ENCODE results near the gene CDKN2C. TPM values are rescaled to one million over a fixed set of nuclear protein-coding genes. Genes with fewer than 3 reads are reported as not detected.
"Not testable (repeated sequence)": the region's sequence is repeated elsewhere in the genome, so short reads cannot be mapped to it uniquely, and the experiment has no call there.

CDKN2C gene
- total RNA-seq, 4 donors from 2014 or later: 3.9 to 16.3 (median 6.3) TPM

DNA sequence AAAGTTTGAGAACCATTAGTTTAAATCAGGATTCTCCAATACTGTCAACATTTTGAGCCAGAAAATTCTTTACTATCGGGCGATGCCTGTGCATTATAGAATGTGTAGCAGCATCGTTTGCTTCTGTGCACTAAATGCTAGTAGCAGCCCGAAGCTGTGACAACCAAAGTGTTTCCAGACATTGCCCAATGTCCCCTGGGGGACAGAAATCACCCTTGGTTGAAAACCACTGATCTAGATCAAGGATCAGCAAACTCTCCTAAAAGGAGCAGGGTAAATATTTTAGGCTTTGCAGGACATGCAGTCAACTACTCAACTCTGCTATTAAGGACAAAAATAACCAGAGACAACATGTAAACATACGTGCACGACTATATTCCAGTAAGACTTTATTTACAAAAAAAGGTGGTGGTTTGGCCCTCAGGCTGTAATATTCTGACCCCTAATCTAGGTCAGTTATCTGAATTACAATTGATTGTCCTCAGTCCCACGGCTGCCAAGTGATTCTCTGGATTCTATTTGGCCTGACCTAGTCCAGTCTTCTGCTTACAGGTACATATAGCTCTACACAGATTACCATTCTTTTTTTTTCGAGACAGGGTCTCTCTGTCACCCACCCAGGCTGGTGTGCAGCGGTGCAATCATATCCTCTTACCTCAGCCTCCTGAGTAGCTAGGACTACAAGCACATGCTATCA, 20.6 kb upstream of the CDKN2C start:
- TF ChIP-seq POLR2A (IDR thresholded peaks at IDR 0.05): no peak
- TF ChIP-seq, protein P1, sequence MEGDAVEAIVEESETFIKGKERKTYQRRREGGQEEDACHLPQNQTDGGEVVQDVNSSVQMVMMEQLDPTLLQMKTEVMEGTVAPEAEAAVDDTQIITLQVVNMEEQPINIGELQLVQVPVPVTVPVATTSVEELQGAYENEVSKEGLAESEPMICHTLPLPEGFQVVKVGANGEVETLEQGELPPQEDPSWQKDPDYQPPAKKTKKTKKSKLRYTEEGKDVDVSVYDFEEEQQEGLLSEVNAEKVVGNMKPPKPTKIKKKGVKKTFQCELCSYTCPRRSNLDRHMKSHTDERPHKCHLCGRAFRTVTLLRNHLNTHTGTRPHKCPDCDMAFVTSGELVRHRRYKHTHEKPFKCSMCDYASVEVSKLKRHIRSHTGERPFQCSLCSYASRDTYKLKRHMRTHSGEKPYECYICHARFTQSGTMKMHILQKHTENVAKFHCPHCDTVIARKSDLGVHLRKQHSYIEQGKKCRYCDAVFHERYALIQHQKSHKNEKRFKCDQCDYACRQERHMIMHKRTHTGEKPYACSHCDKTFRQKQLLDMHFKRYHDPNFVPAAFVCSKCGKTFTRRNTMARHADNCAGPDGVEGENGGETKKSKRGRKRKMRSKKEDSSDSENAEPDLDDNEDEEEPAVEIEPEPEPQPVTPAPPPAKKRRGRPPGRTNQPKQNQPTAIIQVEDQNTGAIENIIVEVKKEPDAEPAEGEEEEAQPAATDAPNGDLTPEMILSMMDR (IDR thresholded peaks at IDR 0.05 in 4 of 5, conservative IDR thresholded peaks at IDR 0.05 in 1 of 5): no peak
- in situ Hi-C loops (cut with MboI; ENCODE audit: low sequenced_read_pairs in 4 of 4) (loop anchor here in 3 of 4 donors (5.0 to 25.0 kb wide), 4 partner anchors 48 to 238 kb away; no protein-coding TSS in a partner anchor), intact Hi-C loops (cut with DNase I; ENCODE audit: low total_unique reads) (no loop called here)
- no peak overlapping the region for H3K27ac ChIP-seq
- ATAC-seq: no peak
- peaks cover 6 to 23% of the 10 kb centered on the region in 2 donors for H3K4me1 ChIP-seq
- H3K27me3 ChIP-seq: no peaks in the 10 kb centered on the region
- no peaks in the 10 kb centered on the region for H3K36me3 ChIP-seq
- H3K9me3 ChIP-seq: no peaks in the 10 kb centered on the region
- no peak overlapping the region for H3K4me3 ChIP-seq
- no peak for DNase-seq

DNA sequence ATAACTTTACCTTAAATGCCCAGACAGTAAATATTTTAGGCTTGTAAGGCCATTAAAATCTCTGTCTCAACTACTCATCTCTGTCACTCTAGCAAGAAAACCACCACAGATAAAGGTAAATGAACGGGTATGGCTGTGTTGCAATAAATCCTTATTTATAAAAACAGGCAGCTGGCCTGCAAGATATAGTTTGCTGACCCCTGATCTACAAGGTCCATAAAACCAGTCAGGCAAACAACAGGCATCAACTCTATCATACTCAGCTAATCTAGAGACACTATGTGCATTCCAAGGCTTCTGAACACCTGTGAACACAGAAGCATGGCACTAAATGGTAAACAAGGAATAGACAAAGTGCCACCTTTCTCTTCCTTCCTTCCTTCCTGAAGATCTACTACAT, 19.6 kb upstream of the CDKN2C start:
- Histone ChIP-seq H3K9me3 (no peaks in the 10 kb centered on the region), H3K27ac (no peak overlapping the region), H3K4me3 (no peak overlapping the region), H3K36me3 (no peaks in the 10 kb centered on the region), H3K4me1 (peaks cover 6 to 16% of the 10 kb centered on the region in 2 donors), H3K27me3 (no peaks in the 10 kb centered on the region)
- in situ Hi-C loops (cut with MboI; ENCODE audit: low sequenced_read_pairs in 4 of 4) (no loop called here), intact Hi-C loops (cut with DNase I; ENCODE audit: low total_unique reads) (no loop called here)
- no peak for DNase-seq
- no peak for TF ChIP-seq POLR2A (IDR thresholded peaks at IDR 0.05)
- TF ChIP-seq, protein P1 (IDR thresholded peaks at IDR 0.05 in 4 of 5, conservative IDR thresholded peaks at IDR 0.05 in 1 of 5): no peak
- no peak for ATAC-seq

DNA sequence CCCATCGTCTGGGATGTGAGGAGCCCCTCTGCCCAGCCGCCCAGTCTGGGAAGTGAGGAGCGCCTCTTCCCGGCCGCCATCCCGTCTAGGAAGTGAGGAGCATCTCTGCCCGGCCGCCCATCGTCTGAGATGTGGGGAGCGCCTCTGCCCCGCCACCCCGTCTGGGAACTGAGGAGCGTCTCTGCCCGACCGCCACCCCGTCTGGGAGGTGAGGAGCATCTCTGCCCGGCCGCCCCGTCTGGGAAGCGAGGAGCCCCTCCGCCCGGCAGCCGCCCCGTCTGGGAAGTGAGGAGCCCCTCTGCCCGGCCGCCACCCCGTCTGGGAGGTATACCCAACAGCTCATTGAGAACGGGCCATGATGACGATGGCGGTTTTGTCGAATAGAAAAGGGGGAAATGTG, 17.5 kb upstream of the CDKN2C start:
- intact Hi-C loops (cut with DNase I; ENCODE audit: low total_unique reads); in situ Hi-C loops (cut with MboI; ENCODE audit: low sequenced_read_pairs in 4 of 4); H3K27me3 ChIP-seq; H3K9me3 ChIP-seq; DNase-seq; H3K27ac ChIP-seq; ATAC-seq; H3K4me3 ChIP-seq; H3K36me3 ChIP-seq: not testable (repeated sequence)
- H3K4me1 ChIP-seq: peaks cover 6 to 15% of the 10 kb centered on the region in 2 donors

DNA sequence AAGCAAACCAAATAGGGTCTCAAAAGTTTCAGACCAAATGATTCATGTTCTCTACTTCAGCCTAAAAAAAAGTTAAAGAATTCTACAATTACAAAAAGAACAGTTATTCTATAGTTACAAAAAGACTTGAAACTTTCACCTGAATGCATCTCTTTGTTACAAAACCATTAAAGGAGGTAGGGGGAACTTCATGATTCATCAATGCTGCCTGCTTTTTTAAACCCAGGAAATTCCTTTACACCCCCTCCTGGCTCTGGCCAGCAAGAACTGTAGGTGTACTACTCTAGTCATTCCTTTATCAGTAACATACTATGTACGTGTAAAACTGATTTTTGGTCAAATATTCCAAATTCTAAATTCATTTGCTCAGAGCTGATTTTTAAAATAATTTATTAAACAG, 14.9 kb upstream of the CDKN2C start:
- in situ Hi-C loops (cut with MboI; ENCODE audit: low sequenced_read_pairs in 4 of 4) (no loop called here), intact Hi-C loops (cut with DNase I; ENCODE audit: low total_unique reads) (no loop called here)
- Histone ChIP-seq H3K27me3 (no peaks in the 10 kb centered on the region), H3K9me3 (no peaks in the 10 kb centered on the region), H3K4me3 (no peak overlapping the region), H3K4me1 (peaks cover 7 to 21% of the 10 kb centered on the region in 2 donors), H3K27ac (no peak overlapping the region), H3K36me3 (no peaks in the 10 kb centered on the region)
- DNase-seq: no peak
- no peak for ATAC-seq
- no peak for TF ChIP-seq POLR2A (IDR thresholded peaks at IDR 0.05)
- TF ChIP-seq, protein P1 (IDR thresholded peaks at IDR 0.05 in 4 of 5, conservative IDR thresholded peaks at IDR 0.05 in 1 of 5): no peak

DNA sequence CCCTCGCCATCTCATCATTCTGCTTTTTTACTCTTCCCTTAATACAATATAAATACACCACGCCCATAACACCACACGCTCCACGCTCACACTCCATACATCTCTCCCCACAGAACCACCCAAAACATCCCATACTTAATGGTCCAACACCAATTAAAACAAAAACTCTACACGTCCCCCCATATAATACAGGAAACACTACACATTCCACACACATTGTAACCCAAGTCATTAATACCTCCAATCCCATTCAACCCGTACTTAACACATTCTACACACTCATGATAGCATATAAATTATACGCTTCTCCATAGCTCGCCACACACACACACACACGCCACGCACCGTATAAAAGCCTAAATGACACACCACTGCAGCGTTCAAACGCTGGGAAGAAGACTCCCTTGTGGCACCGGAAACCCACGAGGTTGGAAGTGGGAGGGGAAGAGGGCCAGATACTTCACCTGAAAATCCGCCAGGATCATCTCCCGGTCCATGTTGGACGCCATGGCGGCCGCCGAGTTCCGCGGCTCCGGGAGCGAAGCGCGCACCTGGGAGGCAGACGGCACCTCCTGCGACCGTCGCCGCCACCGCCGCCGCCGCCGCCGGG, 10.6 kb upstream of the CDKN2C start:
- Histone ChIP-seq H3K27ac (peak overlapping the region; percentile 90 to 97 (median 94)), H3K4me3 (peak overlapping the region; percentile 62 to 89 (median 78)), H3K27me3 (no peaks in the 10 kb centered on the region), H3K4me1 (peaks cover 7 to 31% of the 10 kb centered on the region in 2 donors), H3K36me3 (no peaks in the 10 kb centered on the region), H3K9me3 (no peaks in the 10 kb centered on the region)
- intact Hi-C loops (cut with DNase I; ENCODE audit: low total_unique reads): no loop called here
- peak; percentile 55 to 62 for ATAC-seq
- peak; percentile 21 to 61 for DNase-seq
- no peak for TF ChIP-seq POLR2A (IDR thresholded peaks at IDR 0.05)
- TF ChIP-seq, protein P1 (IDR thresholded peaks at IDR 0.05 in 4 of 5, conservative IDR thresholded peaks at IDR 0.05 in 1 of 5): no peak
- in situ Hi-C loops (cut with MboI; ENCODE audit: low sequenced_read_pairs in 4 of 4): no loop called here
